Fibroblast of the aortic adventitia (primary cell): ENCODE measurements around the gene ELFN2. TPM values are rescaled to one million over a fixed set of nuclear protein-coding genes. Genes with fewer than 3 reads are reported as not detected.

Experiments used
- DNase-seq: peaks from one replicate; pipeline ENCODE4 v3.0.0-alpha.2; 2010; ENCODE audit warnings: low read depth
- H3K4me3 ChIP-seq: 2 replicates; pipeline ENCODE4 v1.5.1; 2011; ENCODE audit warnings: low read depth, mild to moderate bottlenecking, control low read depth, low read length, moderate library complexity
- CTCF ChIP-seq: IDR thresholded peaks from 2 replicates; pipeline ENCODE4 v1.5.1; 2011; ENCODE audit warnings: mild to moderate bottlenecking, low read length, control low read depth, inconsistent platforms; ENCODE audit not compliant: insufficient read depth
- total RNA-seq: library from RNA; depleted of rRNA; stranded (reverse); fragments of >200 nt; gene quantifications from 2 replicates; pipeline ENCODE4 v1.2.3, GENCODE V29; 2012; ENCODE audit warnings: low replicate concordance

ELFN2 gene
- total RNA-seq, 1 donor = 0.18 TPM

DNA sequence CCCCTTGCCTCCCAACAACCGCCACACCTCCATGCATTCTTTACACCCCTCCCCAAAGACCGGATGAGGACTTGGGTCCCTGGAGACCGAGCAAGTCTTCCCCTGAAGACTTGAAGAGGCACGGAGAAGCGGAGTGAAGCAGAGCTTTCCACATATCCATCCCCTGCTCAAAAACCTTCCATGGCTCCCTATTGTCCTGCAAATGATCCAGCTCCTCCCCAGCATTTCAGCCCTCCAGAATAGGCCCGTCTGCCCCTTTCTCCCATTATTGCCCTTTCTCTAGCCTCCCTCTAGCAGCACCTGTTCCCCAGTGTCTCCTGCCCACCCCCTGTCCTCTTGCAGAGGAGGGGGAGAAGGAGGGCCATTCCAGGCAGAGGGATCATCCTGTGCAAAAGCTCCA is 85.2 kb downstream of the ELFN2 start:
- no peak for DNase-seq
- H3K4me3 ChIP-seq = no peak overlapping the region
- no peak for TF ChIP-seq CTCF

GRCh38 chr22:37340331-37341262 is 86.7 kb downstream of the ELFN2 start:
- no peak for TF ChIP-seq CTCF
- H3K4me3 ChIP-seq = no peak overlapping the region
- no peak for DNase-seq

DNA sequence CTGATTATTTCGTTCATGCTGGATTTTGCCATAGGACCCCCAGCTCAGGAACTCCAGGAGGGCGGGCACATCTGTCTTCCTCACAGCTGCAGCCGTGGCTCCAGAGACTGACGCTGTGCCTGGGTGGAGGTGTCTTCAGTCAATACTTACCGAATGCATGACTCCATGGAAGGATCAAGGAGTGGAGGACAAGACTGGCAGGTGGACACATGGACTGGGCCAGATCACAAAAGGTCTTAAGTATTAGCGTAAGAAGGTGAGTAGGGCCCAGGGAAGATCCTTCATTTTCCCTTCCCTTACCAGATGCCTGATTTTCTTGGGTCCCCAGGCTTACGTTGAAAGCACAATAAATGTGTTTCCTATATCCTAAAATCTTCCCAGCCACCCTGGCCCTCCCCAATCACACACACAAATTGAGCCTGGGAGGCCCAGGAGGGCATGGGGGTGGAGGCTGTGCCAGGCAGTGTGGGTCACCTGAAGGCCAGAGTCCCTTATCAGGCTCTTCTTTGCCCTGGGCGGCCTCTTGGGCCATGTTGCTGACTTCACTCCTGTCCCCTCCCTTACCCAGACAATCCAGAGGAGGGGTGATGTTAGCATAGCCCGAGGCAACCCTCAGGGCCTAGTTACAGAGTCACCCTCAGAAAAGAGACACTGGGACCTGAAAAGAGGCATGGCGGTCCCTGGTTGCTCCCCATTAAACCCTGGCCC is 88.6 kb downstream of the ELFN2 start:
- H3K4me3 ChIP-seq = no peak overlapping the region
- DNase-seq = no peak
- TF ChIP-seq CTCF = no peak

DNA sequence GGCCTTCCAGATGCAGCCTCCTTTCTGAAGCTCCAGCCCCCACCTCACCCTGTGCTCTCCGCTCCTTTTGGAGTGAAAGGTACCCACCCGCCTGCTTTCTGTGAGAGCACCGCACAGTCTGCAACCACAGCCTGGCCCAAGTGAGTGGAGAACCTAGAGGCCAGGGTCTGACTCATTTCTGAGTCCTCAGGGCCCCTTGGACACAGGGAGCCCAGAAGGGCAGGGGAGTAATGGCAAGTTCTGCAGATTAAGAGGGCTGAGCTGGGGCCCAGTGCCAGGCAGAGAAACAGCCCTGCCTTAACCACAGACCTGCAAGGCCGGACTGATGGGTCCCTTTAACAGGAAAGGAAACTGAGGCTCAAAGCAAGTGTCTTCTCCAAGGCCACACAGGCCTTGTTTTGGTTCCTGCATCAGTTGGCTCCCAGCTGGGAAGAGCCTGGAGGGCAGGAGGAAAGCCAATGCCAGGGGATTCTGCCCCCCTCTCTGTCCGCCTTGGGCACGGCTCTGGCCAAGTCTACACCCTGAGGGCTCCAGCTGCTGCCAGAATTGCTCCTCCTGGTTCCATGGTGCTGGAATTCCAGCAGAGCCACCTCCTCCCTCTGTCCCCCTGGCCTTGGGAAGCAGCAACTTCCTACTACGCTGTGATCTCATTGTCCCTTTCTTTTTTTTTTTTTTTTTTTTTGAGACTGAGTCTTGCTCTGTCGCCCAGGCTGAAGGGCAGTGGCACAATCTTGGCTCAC is 89.9 kb downstream of the ELFN2 start:
- peak; percentile 53 for DNase-seq

DNA sequence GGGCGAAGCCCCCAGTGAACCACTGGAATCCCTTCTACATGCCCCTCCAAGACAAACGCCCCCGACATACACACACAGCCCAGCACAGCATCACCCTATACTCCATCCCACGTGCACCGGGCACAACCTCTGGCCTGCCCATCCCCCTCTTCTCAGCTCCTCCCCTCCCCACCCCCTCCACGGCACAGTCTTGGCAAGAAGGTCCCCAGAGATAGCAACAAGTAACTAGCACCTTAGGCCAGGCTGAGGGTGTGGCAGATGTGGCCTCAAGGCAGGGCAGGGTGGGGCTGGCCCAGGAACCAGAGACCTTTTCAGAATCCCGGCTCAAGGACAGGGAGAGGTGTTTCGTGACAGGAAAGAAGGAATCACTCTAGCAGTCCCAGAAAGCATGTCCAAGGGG is 90.7 kb downstream of the ELFN2 start:
- DNase-seq = no peak
- H3K4me3 ChIP-seq = no peak overlapping the region
- TF ChIP-seq CTCF = no peak

More for the DNA sequence above, 89.9 kb downstream of the ELFN2 start:
- no peak for TF ChIP-seq CTCF
- no peak overlapping the region for H3K4me3 ChIP-seq

GRCh38 chr22:37335806-37336199 is 91.5 kb downstream of the ELFN2 start:
- no peak for TF ChIP-seq CTCF
- H3K4me3 ChIP-seq = no peak overlapping the region
- DNase-seq = no peak
